CD4-positive, alpha-beta memory T cell (primary cell): ENCODE data around the gene UBE2C. TPM values are rescaled to one million over a fixed set of nuclear protein-coding genes. Genes with fewer than 3 reads are reported as not detected.
"Not testable (repeated sequence)": the region's sequence is repeated elsewhere in the genome, so short reads cannot be mapped to it uniquely, and the experiment has no call there.

Experiments used
- CTCF ChIA-PET: fragments of 350-600 bp; sonication (Branson Sonifier 250); formaldehyde crosslinking; loops from one replicate; lab custom pipeline; 2021; ENCODE audit warnings: inconsistent platforms; ENCODE audit not compliant: partially characterized antibody; lab: Charles Lee
- POLR2A ChIA-PET: fragments of 350-600 bp; sonication (Branson Sonifier 250); formaldehyde crosslinking; loops from one replicate; lab custom pipeline; 2021; ENCODE audit not compliant: partially characterized antibody; lab: Charles Lee
- DNase-seq, 5 donors: peaks; one replicate each; pipeline versions ENCODE4 v3.0.0 to v3.0.0-alpha.2; 2020 to 2022; ENCODE audit warnings: mixed read lengths in 1 of 5
- H3K27ac ChIP-seq: one replicate; pipeline ENCODE4 v1.7.0; 2013; ENCODE audit warnings: low read depth, low read length
- H3K27me3 ChIP-seq: 2 replicates; pipeline ENCODE4 v1.7.0; 2013; ENCODE audit warnings: mild to moderate bottlenecking, low read length, moderate library complexity; ENCODE audit not compliant: insufficient read depth
- H3K36me3 ChIP-seq: 2 replicates; pipeline ENCODE4 v1.7.0; 2013; ENCODE audit warnings: mild to moderate bottlenecking, low read length, moderate library complexity; ENCODE audit not compliant: insufficient read depth
- H3K4me1 ChIP-seq: 2 replicates; pipeline ENCODE4 v1.7.0; 2013; ENCODE audit warnings: mild to moderate bottlenecking, low read length, moderate library complexity; ENCODE audit not compliant: insufficient read depth
- H3K4me3 ChIP-seq, 2 donors: one replicate each; pipeline ENCODE4 v1.7.0; 2013; ENCODE audit warnings: low read length in 2 of 2, mild to moderate bottlenecking in 1 of 2
- H3K9me3 ChIP-seq, 2 donors: one replicate each; pipeline ENCODE4 v1.7.0; 2013; ENCODE audit warnings: low read length in 2 of 2, control low read depth in 1 of 2; ENCODE audit not compliant: control insufficient read depth in 1 of 2
- H3K27ac Mint-ChIP-seq, 7 donors: one replicate each; pipeline ENCODE4 v1.8.0; 2020 to 2021; ENCODE audit warnings: mixed read lengths in 7 of 7, mild to moderate bottlenecking in 6 of 7, inconsistent platforms in 3 of 7, moderate library complexity in 3 of 7
- H3K27me3 Mint-ChIP-seq, 2 donors: one replicate each; pipeline ENCODE4 v1.8.0; 2020 to 2021; ENCODE audit warnings: mixed read lengths in 2 of 2
- H3K36me3 Mint-ChIP-seq, 2 donors: one replicate each; pipeline ENCODE4 v1.8.0; 2020 to 2021; ENCODE audit warnings: mixed read lengths in 2 of 2, inconsistent platforms in 1 of 2, mild to moderate bottlenecking in 1 of 2
- H3K4me1 Mint-ChIP-seq, 4 donors: one replicate each; pipeline ENCODE4 v1.8.0; 2020 to 2021; ENCODE audit warnings: mixed read lengths in 4 of 4, mild to moderate bottlenecking in 1 of 4
- H3K4me3 Mint-ChIP-seq, 8 donors: one replicate each; pipeline ENCODE4 v1.8.0; 2020 to 2021; ENCODE audit warnings: mixed read lengths in 8 of 8, mild to moderate bottlenecking in 7 of 8, moderate library complexity in 6 of 8, inconsistent platforms in 3 of 8
- H3K9me3 Mint-ChIP-seq, 8 donors: one replicate each; pipeline ENCODE4 v1.8.0; 2020 to 2021; ENCODE audit warnings: mixed read lengths in 8 of 8, mild to moderate bottlenecking in 5 of 8, inconsistent platforms in 3 of 8, moderate library complexity in 1 of 8
- intact Hi-C: fragments of 100-400 bp; cut with micrococcal nuclease; formaldehyde crosslinking; loops from one replicate; pipeline ENCODE4 v1.15.1; 2023
- polyA plus RNA-seq, 2 donors: library from polyadenylated mRNA; unstranded; fragments of 300-500 nt; fragmentation: Illumina TruSeq; gene quantifications; one replicate each; pipeline ENCODE4 v1.2.3, GENCODE V29; 2021
- total RNA-seq, 2 experiments: library from RNA; stranded (reverse); gene quantifications; one replicate each; pipeline ENCODE4 v1.2.3, GENCODE V29; 2021

Gene UBE2C
- total and polyA plus RNA-seq, 4 experiments from 2014 or later: 0.36 to 0.61 (median 0.55) TPM; not detected in 1

GRCh38 chr20:45797955-45798354, 14.5 kb upstream of the UBE2C start:
- H3K4me3 Mint-ChIP-seq, H3K27me3 Mint-ChIP-seq, H3K4me1 ChIP-seq, H3K27me3 ChIP-seq, H3K4me3 ChIP-seq, H3K9me3 ChIP-seq, DNase-seq, H3K27ac Mint-ChIP-seq, H3K27ac ChIP-seq, H3K9me3 Mint-ChIP-seq: not testable (repeated sequence)
- ChIA-PET POLR2A (interaction anchor here (1.9 kb wide), 1 partner anchor 173 kb away, joined by 24 read pairs; the partner anchor contains the start of gene ZNF335), CTCF (interaction anchor here (1.6 to 3.2 kb wide), 11 partner anchors 9 to 189 kb away, joined by 4 to 54 read pairs (median 11); partner anchors contain the start of genes ACOT8, PCIF1 and ZNF335)
- peaks cover 26 to 38% of the 10 kb centered on the region in 2 donors for H3K36me3 Mint-ChIP-seq
- peaks cover 36% of the 10 kb centered on the region for H3K36me3 ChIP-seq
- peaks cover 5 to 16% (median 8%) of the 10 kb centered on the region in 4 donors for H3K4me1 Mint-ChIP-seq
- intact Hi-C loops: loop anchor here (10.0 kb wide), 2 partner anchors 57 to 887 kb away; partner anchors contain the start of genes ACOT8, TP53RK and ZSWIM3

GRCh38 chr20:45798935-45799642, 13.4 kb upstream of the UBE2C start:
- Mint-ChIP-seq H3K36me3 (peaks cover 30 to 42% of the 10 kb centered on the region in 2 donors), H3K27ac (peak overlapping the region in 6 of 7 donors; percentile 3 to 89 (median 46)), H3K9me3 (no peaks in the 10 kb centered on the region), H3K4me3 (no peak overlapping the region), H3K4me1 (peaks cover 4 to 11% (median 8%) of the 10 kb centered on the region in 4 donors), H3K27me3 (no peaks in the 10 kb centered on the region)
- no peaks in the 10 kb centered on the region for H3K9me3 ChIP-seq
- H3K36me3 ChIP-seq: peaks cover 46% of the 10 kb centered on the region
- H3K4me1 ChIP-seq: peaks cover 7% of the 10 kb centered on the region
- CTCF ChIA-PET: interaction anchor here (0.6 to 3.2 kb wide), 32 partner anchors 8 to 1722 kb away, joined by 3 to 54 read pairs (median 6); partner anchors contain the start of genes ACOT8, CTSA, NEURL2 and PCIF1
- POLR2A ChIA-PET: interaction anchor here (0.5 to 1.9 kb wide), 4 partner anchors 18 to 172 kb away, joined by 3 to 24 read pairs (median 4); partner anchors contain the start of genes PCIF1 and ZNF335
- H3K27me3 ChIP-seq: no peaks in the 10 kb centered on the region
- peak; percentile 56 to 62 (median 60) for DNase-seq
- no peak overlapping the region for H3K4me3 ChIP-seq
- intact Hi-C loops: loop anchor here (1.0 to 10.0 kb wide), 4 partner anchors 56 to 886 kb away; partner anchors contain the start of genes ACOT8, CTSA, NEURL2 and TP53RK
- H3K27ac ChIP-seq: no peak overlapping the region

- ChIA-PET POLR2A (no interaction called here), CTCF (interaction anchor here (1.4 kb wide), 1 partner anchor 10 kb away, joined by 4 read pairs; the partner anchor contains the start of genes DNTTIP1 and WFDC3)
- no peak for DNase-seq
- Mint-ChIP-seq H3K4me3 (no peak overlapping the region), H3K27ac (peak overlapping the region in 2 of 7 donors; percentile 32 to 42), H3K9me3 (no peaks in the 10 kb centered on the region), H3K4me1 (peaks cover 4 to 11% (median 8%) of the 10 kb centered on the region in 4 donors), H3K27me3 (no peaks in the 10 kb centered on the region), H3K36me3 (peaks cover 33 to 47% of the 10 kb centered on the region in 2 donors)
- Histone ChIP-seq H3K27ac (no peak overlapping the region), H3K27me3 (no peaks in the 10 kb centered on the region), H3K36me3 (peaks cover 53% of the 10 kb centered on the region), H3K4me3 (no peak overlapping the region), H3K9me3 (no peaks in the 10 kb centered on the region), H3K4me1 (peaks cover 7% of the 10 kb centered on the region)
- intact Hi-C loops: no loop called here
These were observed 10.6 kb upstream of the UBE2C start for GRCh38 chr20:45801851-45802250.

GRCh38 chr20:45810191-45810970, 2.1 kb upstream of the UBE2C start:
- Mint-ChIP-seq H3K36me3 (peaks cover 28 to 51% of the 10 kb centered on the region in 2 donors), H3K27me3 (no peaks in the 10 kb centered on the region), H3K4me1 (peaks cover 7 to 23% (median 14%) of the 10 kb centered on the region in 4 donors), H3K9me3 (no peaks in the 10 kb centered on the region), H3K27ac (peak overlapping the region in 3 of 7 donors; percentile 34 to 66 (median 38)), H3K4me3 (no peak overlapping the region)
- peaks cover 23% of the 10 kb centered on the region for H3K36me3 ChIP-seq
- no peak overlapping the region for H3K27ac ChIP-seq
- no peak overlapping the region for H3K4me3 ChIP-seq
- intact Hi-C loops: no loop called here
- H3K4me1 ChIP-seq: peaks cover 15% of the 10 kb centered on the region
- CTCF ChIA-PET: interaction anchor here (1.7 kb wide), 1 partner anchor 11 kb away, joined by 9 read pairs; no protein-coding TSS in a partner anchor
- no peaks in the 10 kb centered on the region for H3K27me3 ChIP-seq
- POLR2A ChIA-PET: interaction anchor here (1.0 kb wide), 1 partner anchor 435 kb away, joined by 3 read pairs; no protein-coding TSS in a partner anchor
- no peak for DNase-seq
- H3K9me3 ChIP-seq: no peaks in the 10 kb centered on the region

GRCh38 chr20:45813006-45813340, 529 bp downstream of the UBE2C start:
- Mint-ChIP-seq H3K4me1 (peaks cover 7 to 23% (median 14%) of the 10 kb centered on the region in 4 donors), H3K9me3 (no peaks in the 10 kb centered on the region), H3K36me3 (peaks cover 24 to 31% of the 10 kb centered on the region in 2 donors), H3K27ac (peak overlapping the region in 5 of 7 donors; percentile 53 to 85 (median 67)), H3K4me3 (peak overlapping the region; percentile 82 to 92 (median 86)), H3K27me3 (no peaks in the 10 kb centered on the region)
- no peak for DNase-seq
- H3K27me3 ChIP-seq: no peaks in the 10 kb centered on the region
- no peaks in the 10 kb centered on the region for H3K9me3 ChIP-seq
- peak overlapping the region; percentile 6 for H3K27ac ChIP-seq
- peak overlapping the region; percentile 37 to 68 for H3K4me3 ChIP-seq
- peaks cover 12% of the 10 kb centered on the region for H3K36me3 ChIP-seq
- H3K4me1 ChIP-seq: peaks cover 15% of the 10 kb centered on the region
- POLR2A ChIA-PET: interaction anchor here (0.6 to 1.8 kb wide), 7 partner anchors 9 to 159 kb away, joined by 3 to 8 read pairs (median 4); partner anchors contain the start of genes ACOT8, ZNF335 and ZSWIM3
- intact Hi-C loops: loop anchor here (2.0 kb wide), 2 partner anchors 22 to 68 kb away; partner anchors contain the start of genes DNTTIP1, WFDC3 and ZSWIM1
- CTCF ChIA-PET: interaction anchor here (0.7 to 1.7 kb wide), 2 partner anchors 14 to 148 kb away, joined by 3 to 9 read pairs; no protein-coding TSS in a partner anchor

- CTCF ChIA-PET: interaction anchor here (1.7 kb wide), 1 partner anchor 14 kb away, joined by 9 read pairs; no protein-coding TSS in a partner anchor
- Mint-ChIP-seq H3K27me3 (peaks cover 0 to 1% of the 10 kb centered on the region in 2 donors), H3K27ac (peak overlapping the region in 3 of 7 donors; percentile 55 to 85 (median 67)), H3K9me3 (no peaks in the 10 kb centered on the region), H3K4me1 (peaks cover 7 to 23% (median 14%) of the 10 kb centered on the region in 4 donors), H3K36me3 (peaks cover 23 to 29% of the 10 kb centered on the region in 2 donors), H3K4me3 (peak overlapping the region; percentile 52 to 92 (median 85))
- no peak for DNase-seq
- Histone ChIP-seq H3K4me3 (no peak overlapping the region), H3K4me1 (peaks cover 15% of the 10 kb centered on the region), H3K9me3 (no peaks in the 10 kb centered on the region), H3K36me3 (peaks cover 11% of the 10 kb centered on the region), H3K27ac (no peak overlapping the region), H3K27me3 (no peaks in the 10 kb centered on the region)
- intact Hi-C loops: loop anchor here (2.0 kb wide), 2 partner anchors 23 to 67 kb away; partner anchors contain the start of genes DNTTIP1, WFDC3 and ZSWIM1
- POLR2A ChIA-PET: interaction anchor here (1.0 to 1.8 kb wide), 4 partner anchors 8 to 159 kb away, joined by 4 to 8 read pairs (median 8); partner anchors contain the start of gene ZNF335
These were observed 1.0 kb downstream of the UBE2C start for GRCh38 chr20:45813489-45813888.
